OCI-LY3 (cell line): ENCODE measurements around the gene YIPF5.

Experiments used
- H2AFZ ChIP-seq: fragments of 200-600, 300-600 bp; shearing (Covaris generic); 2 replicates; pipeline ENCODE4 v1.6.0; 2014; ENCODE audit warnings: antibody characterized with exemption, low read depth, low read length
- H3K27ac ChIP-seq: fragments of 200-600, 300-600 bp; sonication (generic); 2 replicates; pipeline ENCODE4 v1.5.1; 2014; ENCODE audit warnings: mild to moderate bottlenecking, low read length, moderate library complexity, mixed read lengths
- H3K27me3 ChIP-seq: fragments of 200-600, 300-600 bp; sonication (generic); 2 replicates; pipeline ENCODE4 v1.6.1; 2014; ENCODE audit warnings: low read depth, low read length, mixed read lengths
- H3K36me3 ChIP-seq: fragments of 200-600, 300-600 bp; sonication (generic); replicated peaks from 2 replicates; pipeline ENCODE3; 2014; ENCODE audit warnings: low read depth, low read length, mixed read lengths
- H3K4me1 ChIP-seq: fragments of 300-600, 200-600 bp; sonication (generic); 2 replicates; pipeline ENCODE4 v1.6.1; 2014; ENCODE audit warnings: low read length, mixed read lengths
- H3K4me2 ChIP-seq: fragments of 200-600, 300-600 bp; sonication (generic); 2 replicates; pipeline ENCODE4 v1.6.1; 2014; ENCODE audit warnings: low read length, mixed read lengths
- H3K4me3 ChIP-seq: fragments of 300-600, 200-600 bp; sonication (generic); 2 replicates; pipeline ENCODE4 v1.5.1; 2014; ENCODE audit warnings: antibody characterized with exemption, mild to moderate bottlenecking, low read length, moderate library complexity
- H3K79me2 ChIP-seq: fragments of 300-600, 200-600 bp; shearing (Covaris generic); 2 replicates; pipeline ENCODE4 v1.6.1; 2014; ENCODE audit warnings: mild to moderate bottlenecking, low read length, mixed read lengths
- H3K9ac ChIP-seq: fragments of 300-600, 200-600 bp; shearing (Covaris generic); 2 replicates; pipeline ENCODE4 v1.6.0; 2014; ENCODE audit warnings: mild to moderate bottlenecking, low read length, moderate library complexity
- H3K9me3 ChIP-seq: fragments of 200-600, 300-600 bp; shearing (Covaris generic); 2 replicates; pipeline ENCODE4 v1.6.1; 2014; ENCODE audit warnings: low read length, mixed read lengths; ENCODE audit not compliant: insufficient read depth
- H4K20me1 ChIP-seq: fragments of 200-600, 300-600 bp; sonication (generic); 2 replicates; pipeline ENCODE4 v1.6.1; 2016; ENCODE audit warnings: low read length, mixed read lengths; ENCODE audit not compliant: insufficient read depth
- EZH2phosphoT487 ChIP-seq: fragments of 200-600 bp; shearing (Covaris generic); IDR thresholded peaks from 2 replicates; pipeline ENCODE4 v1.6.1; 2018; ENCODE audit warnings: antibody characterized with exemption, mixed run types, low read depth
- TF ChIP-seq, protein P1 (sequence below): fragments of 200-600, 300-600 bp; sonication (generic); IDR thresholded peaks from 2 replicates; pipeline ENCODE4 v1.5.1; 2014; ENCODE audit warnings: antibody characterized with exemption, low read length, low read depth

YIPF5 gene

DNA sequence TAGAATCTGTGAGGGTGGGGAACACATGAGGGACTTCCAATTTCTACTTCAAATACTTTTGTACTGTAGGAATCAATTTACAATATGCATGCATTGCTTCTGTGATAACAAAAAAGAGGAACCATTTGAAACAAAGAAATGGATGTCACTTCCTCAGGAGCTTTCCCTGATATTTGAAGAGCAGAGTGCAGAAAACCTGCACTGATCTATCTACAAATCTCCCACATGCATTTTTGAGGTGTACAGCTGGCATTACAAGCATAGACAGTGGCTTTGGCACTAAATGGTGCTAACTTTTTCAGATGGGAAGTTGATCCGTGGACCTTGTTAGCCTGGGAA lies 27.7 kb downstream of the YIPF5 start:
- H3K9ac ChIP-seq, result no peak overlapping the region
- H3K4me2 ChIP-seq, result peak overlapping the region; percentile 72; the same call in 1 of the 2 replicates
- H3K4me3 ChIP-seq, result no peak overlapping the region
- H3K4me1 ChIP-seq, result peaks cover 15% of the 10 kb centered on the region
- H4K20me1 ChIP-seq, result no peaks in the 10 kb centered on the region
- 0 out of 2 replicates have a peak overlapping the region, but pooled peaks have one; percentile 31 for H2AFZ ChIP-seq
- H3K79me2 ChIP-seq, result no peaks in the 10 kb centered on the region
- H3K36me3 ChIP-seq, result no peaks in the 10 kb centered on the region
- no peak overlapping the region for H3K27ac ChIP-seq
- TF ChIP-seq, protein P1, sequence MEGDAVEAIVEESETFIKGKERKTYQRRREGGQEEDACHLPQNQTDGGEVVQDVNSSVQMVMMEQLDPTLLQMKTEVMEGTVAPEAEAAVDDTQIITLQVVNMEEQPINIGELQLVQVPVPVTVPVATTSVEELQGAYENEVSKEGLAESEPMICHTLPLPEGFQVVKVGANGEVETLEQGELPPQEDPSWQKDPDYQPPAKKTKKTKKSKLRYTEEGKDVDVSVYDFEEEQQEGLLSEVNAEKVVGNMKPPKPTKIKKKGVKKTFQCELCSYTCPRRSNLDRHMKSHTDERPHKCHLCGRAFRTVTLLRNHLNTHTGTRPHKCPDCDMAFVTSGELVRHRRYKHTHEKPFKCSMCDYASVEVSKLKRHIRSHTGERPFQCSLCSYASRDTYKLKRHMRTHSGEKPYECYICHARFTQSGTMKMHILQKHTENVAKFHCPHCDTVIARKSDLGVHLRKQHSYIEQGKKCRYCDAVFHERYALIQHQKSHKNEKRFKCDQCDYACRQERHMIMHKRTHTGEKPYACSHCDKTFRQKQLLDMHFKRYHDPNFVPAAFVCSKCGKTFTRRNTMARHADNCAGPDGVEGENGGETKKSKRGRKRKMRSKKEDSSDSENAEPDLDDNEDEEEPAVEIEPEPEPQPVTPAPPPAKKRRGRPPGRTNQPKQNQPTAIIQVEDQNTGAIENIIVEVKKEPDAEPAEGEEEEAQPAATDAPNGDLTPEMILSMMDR, result no peak
- no peak for TF ChIP-seq EZH2phosphoT487
- no peaks in the 10 kb centered on the region for H3K27me3 ChIP-seq
- no peaks in the 10 kb centered on the region for H3K9me3 ChIP-seq

DNA sequence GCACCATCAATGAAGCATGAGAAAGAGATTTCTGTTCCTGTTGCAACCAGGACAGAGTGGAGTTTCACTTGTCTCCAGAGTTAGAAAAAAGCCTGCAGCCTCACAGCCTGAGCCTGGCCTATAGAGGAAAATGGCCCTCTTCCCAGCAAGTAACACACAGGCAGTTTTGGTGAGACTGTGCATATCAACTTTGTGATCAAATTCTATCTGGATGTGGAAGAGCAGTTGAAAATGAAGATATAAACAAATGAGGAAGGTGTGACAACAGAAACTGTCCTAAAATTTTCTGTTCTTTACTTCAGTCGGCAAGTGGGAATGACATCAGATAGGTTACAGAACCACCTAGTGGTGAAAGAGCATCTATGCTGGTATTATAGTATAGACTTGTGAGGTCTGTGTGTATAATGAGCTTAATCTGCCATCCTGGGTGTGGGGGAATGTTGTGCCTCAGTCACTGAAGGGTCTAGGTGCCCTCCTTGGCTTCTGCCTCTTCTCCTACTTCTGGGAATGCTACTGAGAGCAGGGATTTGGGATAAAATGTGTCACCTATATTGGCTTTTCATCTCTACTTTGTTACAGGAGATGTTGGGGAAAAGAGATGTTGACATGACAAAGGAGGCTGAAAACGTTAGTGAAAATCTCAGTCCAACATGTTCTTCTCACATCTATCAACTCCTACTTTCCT lies 28.2 kb downstream of the YIPF5 start:
- H3K4me2 ChIP-seq, result peak overlapping the region; percentile 72
- peak overlapping the region; percentile 31; the same call in 1 of the 2 replicates for H2AFZ ChIP-seq

DNA sequence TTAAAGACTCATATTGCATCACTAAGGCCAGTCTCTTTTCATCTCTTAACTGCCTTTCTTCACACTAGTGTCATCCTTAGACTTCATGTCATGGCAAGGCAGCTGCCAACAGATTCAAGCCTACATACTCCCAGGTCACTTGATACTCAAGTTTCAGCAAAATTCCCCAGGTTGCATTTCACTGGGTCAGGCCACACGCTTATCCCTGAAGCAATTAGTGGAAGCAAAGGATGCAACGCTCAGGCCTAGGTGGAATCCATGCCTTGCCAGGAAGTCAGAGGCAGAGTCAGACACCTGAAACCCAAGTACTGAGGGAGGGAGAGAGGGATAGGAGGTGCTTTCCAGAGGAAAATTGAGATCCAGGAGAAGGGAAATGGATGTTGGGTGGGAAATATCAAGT lies 28.9 kb downstream of the YIPF5 start:
- H3K79me2 ChIP-seq, result no peaks in the 10 kb centered on the region
- TF ChIP-seq, protein P1, result no peak
- TF ChIP-seq EZH2phosphoT487, result no peak
- no peak overlapping the region for H3K9ac ChIP-seq
- no peaks in the 10 kb centered on the region for H4K20me1 ChIP-seq
- peak overlapping the region; percentile 72 for H3K4me2 ChIP-seq
- peaks cover 15% of the 10 kb centered on the region for H3K4me1 ChIP-seq
- H3K4me3 ChIP-seq, result no peak overlapping the region
- H3K9me3 ChIP-seq, result no peaks in the 10 kb centered on the region
- H3K27me3 ChIP-seq, result no peaks in the 10 kb centered on the region
- H2AFZ ChIP-seq, result no peak overlapping the region
- H3K36me3 ChIP-seq, result no peaks in the 10 kb centered on the region
- H3K27ac ChIP-seq, result no peak overlapping the region

More for the DNA sequence above, 28.2 kb downstream of the YIPF5 start:
- no peaks in the 10 kb centered on the region for H3K27me3 ChIP-seq
- no peak for TF ChIP-seq EZH2phosphoT487
- TF ChIP-seq, protein P1, result peak; percentile 69
- no peaks in the 10 kb centered on the region for H3K79me2 ChIP-seq
- no peaks in the 10 kb centered on the region for H4K20me1 ChIP-seq
- H3K4me3 ChIP-seq, result peak overlapping the region; percentile 17; the same call in 1 of the 2 replicates
- no peak overlapping the region for H3K27ac ChIP-seq
- no peak overlapping the region for H3K9ac ChIP-seq
- H3K9me3 ChIP-seq, result no peaks in the 10 kb centered on the region
- peaks cover 15% of the 10 kb centered on the region for H3K4me1 ChIP-seq
- no peaks in the 10 kb centered on the region for H3K36me3 ChIP-seq

DNA sequence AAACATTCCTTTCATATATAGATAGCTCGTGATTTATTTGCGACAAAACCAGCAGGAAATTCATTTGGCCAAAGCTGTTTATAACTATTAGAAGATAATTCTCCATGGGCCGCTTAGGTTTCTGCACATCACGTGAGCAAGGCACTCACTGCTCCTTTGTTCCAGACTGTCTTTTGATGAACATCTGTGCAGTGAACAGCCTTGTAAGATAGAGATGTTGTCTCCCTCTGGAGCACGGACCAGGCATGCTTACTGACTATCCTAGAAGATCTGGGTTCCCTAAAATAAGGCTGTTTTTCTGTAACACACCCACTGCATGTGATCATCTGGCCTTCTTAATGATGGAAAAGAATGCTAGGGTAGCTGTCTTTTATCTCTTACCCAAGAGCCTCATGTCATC lies 30.9 kb downstream of the YIPF5 start:
- no peaks in the 10 kb centered on the region for H3K27me3 ChIP-seq
- H3K36me3 ChIP-seq, result no peaks in the 10 kb centered on the region
- no peak overlapping the region for H3K4me3 ChIP-seq
- no peak overlapping the region for H2AFZ ChIP-seq
- H3K9me3 ChIP-seq, result no peaks in the 10 kb centered on the region
- no peak overlapping the region for H3K27ac ChIP-seq
- no peaks in the 10 kb centered on the region for H4K20me1 ChIP-seq
- H3K9ac ChIP-seq, result no peak overlapping the region
- no peak overlapping the region for H3K4me2 ChIP-seq
- TF ChIP-seq, protein P1, result no peak
- no peak for TF ChIP-seq EZH2phosphoT487
- H3K4me1 ChIP-seq, result peaks cover 15% of the 10 kb centered on the region
- no peaks in the 10 kb centered on the region for H3K79me2 ChIP-seq
